Fibroblast of peridontal ligament (primary cell): Measurements from ENCODE around the gene SPAG4.

Experiments used
- DNase-seq: peaks from one replicate; pipeline ENCODE4 v3.0.0-alpha.2; 2010; ENCODE audit errors: extremely low read depth

Gene SPAG4

DNA sequence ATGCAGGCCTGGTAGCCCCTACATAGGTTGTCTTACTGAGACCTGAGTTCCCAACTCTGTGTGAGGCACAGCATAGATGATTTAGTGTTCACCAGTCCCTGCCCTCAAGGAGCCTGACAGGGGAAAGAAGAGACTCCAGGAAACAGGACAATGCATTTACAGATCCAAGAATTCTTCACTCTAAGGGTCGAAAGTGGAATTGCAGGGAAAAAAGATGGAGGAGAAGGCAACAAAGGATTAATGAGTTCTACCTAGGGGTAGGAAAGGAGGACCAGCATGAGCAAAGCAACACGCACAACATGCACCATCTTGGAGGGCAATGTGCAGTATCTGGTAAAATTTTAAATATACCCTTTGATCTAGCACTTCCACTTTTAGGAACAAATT lies 5.9 kb downstream of the SPAG4 start:
- DNase-seq, result no peak

DNA sequence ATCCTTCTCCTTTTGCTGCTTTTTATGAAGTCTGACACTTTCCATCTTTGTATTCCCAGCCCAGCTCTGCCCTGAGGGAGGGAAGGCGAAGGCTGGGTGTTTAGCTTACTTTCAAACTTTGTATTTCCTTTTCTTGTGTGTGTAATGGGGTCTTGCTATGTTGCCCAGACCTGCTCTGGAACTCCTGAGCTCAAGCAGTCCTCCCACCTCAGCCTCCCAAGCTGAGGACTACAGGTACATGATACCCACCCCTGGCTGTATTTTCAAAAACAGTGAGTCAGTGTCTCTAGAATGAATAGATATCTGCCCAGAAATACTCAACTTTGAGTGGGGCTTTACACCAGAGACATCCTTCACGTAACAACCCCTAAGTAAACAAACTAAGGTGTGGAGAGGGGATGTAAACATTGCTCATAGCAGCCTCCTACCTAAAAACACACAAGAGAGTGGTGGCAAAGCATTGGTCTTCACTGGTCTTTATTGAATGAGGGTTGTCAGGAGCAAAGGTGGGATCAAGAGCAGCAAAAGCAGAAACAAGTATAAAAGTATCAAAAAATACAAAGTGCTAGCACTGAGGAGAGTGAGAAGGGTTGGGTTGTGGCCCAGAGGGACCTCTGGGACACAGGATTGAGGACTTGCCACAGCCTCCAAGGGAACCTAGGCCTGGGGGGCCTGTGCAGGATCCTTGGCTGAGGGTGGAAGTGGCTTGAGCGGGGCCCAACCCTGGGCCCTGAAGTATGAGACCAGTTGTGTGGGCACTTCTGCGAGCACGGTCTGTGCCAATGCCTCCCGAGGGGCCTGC lies 10.2 kb downstream of the SPAG4 start:
- no peak for DNase-seq

DNA sequence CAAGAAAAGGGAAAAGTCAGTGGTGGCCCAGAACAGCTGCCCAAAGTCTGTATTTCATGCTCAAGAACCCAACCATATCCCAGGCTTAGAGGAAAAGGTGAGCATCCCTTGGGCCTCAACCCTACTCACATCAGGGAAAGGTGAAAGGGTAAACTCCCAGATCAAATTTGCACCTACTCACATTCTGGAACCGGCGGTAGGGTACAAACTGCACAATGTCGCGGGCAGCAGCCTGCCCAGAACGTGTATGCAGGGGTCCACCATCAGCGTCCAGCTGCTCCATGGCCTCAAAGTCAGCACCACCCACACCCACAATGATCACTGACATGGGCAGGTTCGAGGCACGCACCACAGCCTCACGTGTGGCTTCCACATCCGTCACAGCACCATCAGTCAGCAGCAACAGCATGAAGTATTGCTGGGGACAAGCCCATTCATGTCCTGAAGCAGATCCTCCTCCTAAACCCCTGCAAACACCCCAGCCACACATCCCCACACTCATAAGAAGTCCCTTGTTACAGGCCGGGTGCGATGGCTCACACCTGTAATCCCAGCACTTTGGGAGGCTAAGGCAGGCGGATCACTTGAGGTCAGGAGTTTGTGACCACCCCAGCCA lies 10.9 kb downstream of the SPAG4 start:
- no peak for DNase-seq

DNA sequence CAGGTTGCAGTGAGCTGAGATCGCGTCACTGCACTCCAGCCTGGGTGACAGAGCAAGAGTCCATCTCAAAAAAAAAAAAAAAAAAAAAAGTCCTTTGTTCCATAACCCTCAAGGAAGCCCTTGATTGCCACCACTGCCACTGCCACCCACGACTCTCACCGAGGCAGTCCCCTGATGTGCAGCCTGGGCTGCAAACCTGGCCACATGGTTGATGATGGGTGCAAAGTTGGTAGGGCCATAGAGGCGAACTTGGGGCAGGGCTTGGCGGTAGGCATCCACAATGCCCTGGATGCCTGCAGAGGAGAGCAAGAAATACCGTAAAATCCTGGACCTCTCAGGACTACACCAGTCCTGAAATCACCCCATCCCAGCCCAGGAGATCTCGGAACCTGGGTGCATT lies 11.5 kb downstream of the SPAG4 start:
- DNase-seq, result no peak

GRCh38 chr20:35629427-35630145 lies 14.0 kb downstream of the SPAG4 start:
- no peak for DNase-seq

- no peak for DNase-seq
Observed at GRCh38 chr20:35630636-35631035, 15.0 kb downstream of the SPAG4 start.

- DNase-seq, result no peak
Observed at GRCh38 chr20:35632539-35633115, 17.0 kb downstream of the SPAG4 start.

DNA sequence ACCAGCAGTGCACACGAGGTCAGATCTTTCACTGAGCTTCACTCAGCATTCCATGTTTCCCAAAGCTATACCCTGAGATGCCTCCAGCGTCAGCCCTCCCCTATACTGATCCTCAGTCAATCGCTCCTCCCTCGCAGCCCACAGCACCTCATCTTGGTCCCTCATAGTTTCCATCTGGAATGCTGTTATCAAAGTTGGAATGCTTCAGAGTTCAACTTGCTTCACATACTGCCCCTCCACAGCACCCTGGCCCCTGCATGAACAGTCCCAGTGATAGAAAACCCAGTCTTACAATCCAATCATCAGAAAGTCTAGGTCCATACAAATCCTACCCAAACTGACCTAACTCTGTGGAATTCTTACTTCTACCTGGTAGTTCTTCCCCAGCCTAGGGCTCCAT lies 20.0 kb downstream of the SPAG4 start:
- no peak for DNase-seq

- DNase-seq, result no peak
Observed at GRCh38 chr20:35636095-35636494, 20.5 kb downstream of the SPAG4 start.

DNA sequence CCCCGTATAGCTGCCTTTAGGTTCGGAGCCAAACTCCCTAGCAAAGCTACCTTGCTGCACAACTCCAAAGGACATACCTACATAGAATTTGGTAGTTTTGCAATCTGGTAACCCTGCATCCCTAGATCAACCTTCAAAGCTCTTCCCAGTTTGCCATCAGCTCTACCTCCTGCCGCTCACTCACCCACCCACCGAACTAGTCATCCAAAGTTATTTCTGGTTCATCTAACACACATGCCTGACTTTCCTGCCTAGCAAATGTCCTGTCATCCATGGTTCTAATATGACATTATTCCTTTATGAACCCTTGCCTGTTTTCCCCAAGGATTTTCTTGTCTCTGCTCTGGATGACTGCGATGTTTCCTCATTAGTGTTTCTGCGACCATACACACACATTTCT lies 21.6 kb downstream of the SPAG4 start:
- no peak for DNase-seq

GRCh38 chr20:35638751-35639150 lies 23.1 kb downstream of the SPAG4 start:
- DNase-seq, result no peak

GRCh38 chr20:35640724-35641123 lies 25.1 kb downstream of the SPAG4 start:
- DNase-seq, result no peak

- no peak for DNase-seq
Observed at GRCh38 chr20:35641743-35642142, 26.1 kb downstream of the SPAG4 start.

DNA sequence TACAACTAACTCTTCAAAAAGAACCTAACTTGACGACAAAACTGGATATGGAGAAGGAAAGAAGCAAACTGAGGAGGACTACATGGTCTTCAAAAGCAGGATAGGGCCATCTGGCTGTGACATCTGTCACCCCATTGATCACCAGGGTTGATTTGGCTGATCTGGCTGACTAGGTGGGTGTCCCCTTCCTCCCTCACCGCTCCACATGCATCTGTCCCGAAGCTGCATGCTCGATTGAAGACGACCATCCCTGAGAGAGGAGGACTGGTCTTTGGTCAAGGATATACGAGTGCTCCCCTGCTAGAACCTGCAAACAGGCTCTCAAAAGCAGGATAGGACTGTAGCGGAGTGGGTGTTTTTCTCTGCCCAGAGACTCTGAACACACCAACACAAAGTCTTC lies 27.4 kb downstream of the SPAG4 start:
- no peak for DNase-seq

- no peak for DNase-seq
Observed at GRCh38 chr20:35644806-35645205, 29.2 kb downstream of the SPAG4 start.

- peak; percentile 85 for DNase-seq
Observed at GRCh38 chr20:35648836-35649235, 33.2 kb downstream of the SPAG4 start.

DNA sequence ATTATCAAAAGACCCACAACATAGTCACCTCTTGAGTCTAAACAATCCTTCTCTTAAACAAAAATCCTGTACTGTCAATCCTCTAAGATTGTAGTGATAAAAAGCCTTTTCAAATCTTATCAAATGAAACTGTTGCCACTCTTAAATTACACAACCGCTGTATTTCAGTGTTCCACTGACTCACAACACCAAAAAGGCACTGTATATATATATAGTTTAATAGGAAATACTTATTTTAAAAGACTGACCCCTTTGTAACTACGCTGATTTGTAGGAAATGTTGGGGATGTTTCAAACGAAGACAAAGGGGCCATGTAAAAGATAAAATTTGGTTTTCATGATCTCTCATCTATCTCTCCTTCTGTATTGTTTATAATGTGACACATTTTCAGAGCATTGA lies 35.0 kb downstream of the SPAG4 start:
- no peak for DNase-seq

GRCh38 chr20:35651958-35652357 lies 36.3 kb downstream of the SPAG4 start:
- no peak for DNase-seq

DNA sequence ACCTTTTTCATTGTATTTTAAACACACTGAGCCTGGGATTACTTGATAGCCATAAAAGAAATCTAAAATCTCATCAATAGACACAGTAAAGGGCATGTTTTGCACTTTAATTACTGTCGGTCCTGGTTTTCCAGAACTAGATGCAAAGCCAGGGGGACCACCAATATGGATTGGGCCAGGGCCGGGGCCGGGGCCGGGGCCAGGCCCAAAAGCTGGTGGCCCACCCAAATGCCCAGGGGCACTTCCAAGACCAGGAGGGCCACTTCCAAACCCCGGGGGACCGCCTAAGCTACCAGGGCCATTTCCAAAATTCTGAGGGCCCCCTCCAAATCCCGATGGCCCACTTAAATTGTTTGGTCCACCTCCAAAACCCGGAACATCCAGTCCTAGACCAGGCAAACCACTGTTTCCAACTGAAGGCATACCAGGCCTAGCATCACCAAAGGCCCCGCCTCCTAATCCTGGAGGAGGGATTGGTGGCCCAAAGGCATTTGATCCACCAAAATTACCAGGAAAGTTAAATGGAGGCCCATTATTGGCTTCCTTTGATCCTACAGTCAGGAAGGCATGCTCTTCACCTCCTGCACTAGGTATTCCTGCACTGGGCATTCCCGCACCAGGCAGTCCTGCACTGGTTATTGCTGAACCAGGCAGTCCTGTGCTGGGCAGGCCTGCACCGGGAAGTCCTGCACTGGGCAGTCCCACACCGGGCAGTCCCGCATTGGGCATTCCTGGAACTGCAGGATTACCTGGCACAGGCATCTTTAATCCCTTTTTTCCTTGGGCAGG lies 37.2 kb downstream of the SPAG4 start:
- DNase-seq, result no peak

DNA sequence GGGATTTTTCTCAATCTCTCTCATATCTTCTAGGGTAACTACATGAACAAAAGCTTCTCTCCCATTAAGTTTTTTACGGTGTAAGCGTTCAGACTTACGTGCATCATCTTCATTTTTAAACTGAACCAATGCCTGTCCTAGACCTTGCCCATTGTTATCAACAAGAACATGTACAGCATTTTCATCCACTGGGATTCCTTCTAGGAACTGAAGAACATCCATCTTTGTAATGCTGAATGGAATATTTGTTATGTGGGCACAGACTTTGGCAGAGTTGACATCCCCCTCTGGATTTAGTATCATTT lies 37.8 kb downstream of the SPAG4 start:
- DNase-seq, result no peak

- DNase-seq, result no peak
Observed at GRCh38 chr20:35653893-35654292, 38.3 kb downstream of the SPAG4 start.

DNA sequence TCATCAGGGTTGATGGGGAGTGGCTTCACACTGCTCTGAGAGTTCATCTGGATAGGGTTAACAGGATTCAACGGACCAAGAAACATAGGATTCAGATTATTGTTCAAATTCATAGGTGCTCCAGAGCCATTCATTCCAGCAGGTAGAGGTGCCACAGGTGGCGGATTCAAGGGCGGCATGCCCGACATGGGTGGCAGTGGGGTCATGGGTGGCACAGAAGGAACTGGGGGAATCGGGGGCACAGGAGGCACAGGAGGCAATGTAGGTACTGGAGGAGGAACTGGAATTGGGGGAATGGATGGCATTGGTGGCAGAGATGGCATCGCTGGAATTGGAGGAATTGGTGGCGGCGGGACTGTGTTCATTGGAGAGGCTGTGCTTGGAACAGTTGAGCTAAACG lies 38.8 kb downstream of the SPAG4 start:
- no peak for DNase-seq
